GM18499 (cell line): ENCODE measurements around the gene FGGY.

Source experiments
- ATAC-seq: cut with Tn5 transposase; IDR thresholded peaks from one replicate; pipeline ENCODE4 v1.9.1; 2021; ENCODE audit warnings: moderate number of reproducible peaks; ENCODE audit not compliant: insufficient read depth, unreplicated experiment

The FGGY gene

GRCh38 chr1:59406437-59407164 is 109.7 kb downstream of the FGGY start:
- no peak for ATAC-seq

- no peak for ATAC-seq
These were observed 111.8 kb downstream of the FGGY start for GRCh38 chr1:59408608-59409240.

GRCh38 chr1:59409549-59409948 is 112.7 kb downstream of the FGGY start:
- no peak for ATAC-seq

- ATAC-seq, result no peak
These were observed 113.1 kb downstream of the FGGY start for GRCh38 chr1:59409986-59410385.

GRCh38 chr1:59410457-59410856 is 113.6 kb downstream of the FGGY start:
- ATAC-seq, result no peak

- ATAC-seq, result no peak
These were observed 114.3 kb downstream of the FGGY start for GRCh38 chr1:59411147-59411546.

- ATAC-seq, result no peak
These were observed 115.9 kb downstream of the FGGY start for GRCh38 chr1:59412718-59413326.

- no peak for ATAC-seq
These were observed 116.4 kb downstream of the FGGY start for GRCh38 chr1:59413327-59413720.

GRCh38 chr1:59414406-59415133 is 117.7 kb downstream of the FGGY start:
- no peak for ATAC-seq

GRCh38 chr1:59415286-59415850 is 118.5 kb downstream of the FGGY start:
- ATAC-seq, result no peak

- no peak for ATAC-seq
These were observed 119.0 kb downstream of the FGGY start for GRCh38 chr1:59415881-59416280.

GRCh38 chr1:59417406-59417805 is 120.5 kb downstream of the FGGY start:
- ATAC-seq, result no peak

- no peak for ATAC-seq
These were observed 121.7 kb downstream of the FGGY start for GRCh38 chr1:59418363-59419144.

GRCh38 chr1:59419361-59420140 is 122.7 kb downstream of the FGGY start:
- no peak for ATAC-seq

- no peak for ATAC-seq
These were observed 124.5 kb downstream of the FGGY start for GRCh38 chr1:59421232-59421920.

- no peak for ATAC-seq
These were observed 126.2 kb downstream of the FGGY start for GRCh38 chr1:59422921-59423575.

GRCh38 chr1:59427155-59427554 is 130.3 kb downstream of the FGGY start:
- no peak for ATAC-seq

GRCh38 chr1:59427784-59428183 is 130.9 kb downstream of the FGGY start:
- no peak for ATAC-seq
